ACHN (cell line): ENCODE data around the gene KDELR3.
A peak's percentile ranks its signal among the peaks of the same experiment; 100 is the strongest.

Experiments
- DNase-seq: peaks from one replicate; pipeline ENCODE4 v3.0.0-alpha.2; 2015
- in situ Hi-C: cut with HindIII; loops from 2 replicates; pipeline ENCODE4 v1.10.0; 2017; ENCODE audit warnings: low sequenced_read_pairs, low pct_ligation_motif_present, low pct_unique_long_range_greater_than_20kb

Gene KDELR3

DNA sequence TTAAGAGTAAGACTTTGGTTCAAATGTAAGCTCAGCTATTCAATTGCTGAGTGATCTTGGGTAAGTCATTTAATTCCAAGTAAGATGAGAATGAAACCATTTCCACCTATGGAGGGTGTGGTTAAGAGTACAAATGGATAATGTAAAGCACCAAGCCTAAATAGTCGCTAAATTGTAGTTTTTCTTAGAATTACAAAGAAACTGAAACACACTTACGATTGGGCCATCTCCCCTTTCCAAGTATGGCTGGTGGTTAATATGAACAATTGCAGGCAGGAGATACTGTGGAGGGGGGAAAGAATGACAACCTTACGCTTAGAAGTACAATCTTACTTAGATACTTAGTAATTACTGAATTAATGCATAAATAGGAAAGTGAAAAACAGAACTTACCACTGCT is 30.0 kb downstream of the KDELR3 start:
- in situ Hi-C loops, result no loop called here
- DNase-seq, result no peak

DNA sequence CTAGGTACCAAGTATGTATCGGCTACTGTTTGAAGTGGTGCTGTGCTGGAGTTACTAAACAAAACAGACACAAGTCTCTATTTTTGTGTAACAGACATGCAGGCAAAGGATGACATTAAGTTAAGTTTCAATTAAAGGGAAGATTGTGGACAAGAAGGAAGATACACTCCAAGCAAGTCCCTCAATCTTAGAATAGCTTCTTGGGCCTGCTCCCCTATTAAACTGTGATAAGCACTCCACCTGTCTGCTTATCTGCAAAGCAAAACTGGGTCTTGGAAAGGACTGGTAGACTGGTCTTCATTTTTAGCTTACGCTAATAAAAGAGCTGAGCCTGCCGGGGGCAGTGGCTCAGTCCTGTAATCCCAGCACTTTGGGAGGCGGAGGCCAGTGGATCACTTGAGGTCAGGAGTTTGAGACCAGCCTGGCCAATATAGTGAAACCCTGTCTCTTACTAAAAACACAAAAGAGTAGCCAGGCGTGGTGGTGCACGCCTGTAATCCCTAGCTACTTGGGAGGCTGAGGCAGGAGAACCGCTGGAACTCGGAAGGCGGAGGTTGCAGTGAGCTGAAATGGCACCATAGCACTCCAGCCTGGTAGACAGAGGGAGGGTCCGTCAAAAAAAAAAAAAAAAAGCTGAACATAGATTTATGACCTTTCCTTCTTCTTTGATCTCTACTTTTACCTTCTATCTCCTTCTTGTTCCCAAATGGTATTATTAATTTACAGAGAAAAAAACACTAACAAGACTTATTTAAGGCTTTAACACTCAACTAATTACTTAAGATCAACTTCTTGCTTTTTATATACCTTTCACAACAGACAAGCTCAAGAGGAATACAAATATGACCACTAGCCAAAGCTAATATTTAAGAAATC is 34.1 kb downstream of the KDELR3 start:
- no peak for DNase-seq
- in situ Hi-C loops, result no loop called here

DNA sequence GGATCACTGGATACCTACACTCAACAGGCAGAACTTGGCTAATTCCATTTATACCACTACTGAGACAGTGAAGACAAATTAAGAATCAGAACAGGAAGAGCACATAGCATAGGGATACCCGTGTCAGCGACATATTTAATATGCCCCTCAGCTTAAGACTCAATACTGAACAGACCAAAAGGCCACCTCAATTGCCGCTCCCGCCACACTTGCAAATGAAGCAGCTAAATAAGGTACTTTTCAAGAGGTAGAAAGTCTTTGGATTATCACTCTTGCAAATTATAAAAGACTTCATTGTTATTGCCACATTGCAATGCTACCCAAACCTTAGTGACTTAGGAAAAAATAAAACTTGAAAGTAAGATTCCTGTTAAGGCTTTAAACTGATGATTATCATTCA is 35.1 kb downstream of the KDELR3 start:
- DNase-seq, result no peak
- in situ Hi-C loops, result no loop called here

DNA sequence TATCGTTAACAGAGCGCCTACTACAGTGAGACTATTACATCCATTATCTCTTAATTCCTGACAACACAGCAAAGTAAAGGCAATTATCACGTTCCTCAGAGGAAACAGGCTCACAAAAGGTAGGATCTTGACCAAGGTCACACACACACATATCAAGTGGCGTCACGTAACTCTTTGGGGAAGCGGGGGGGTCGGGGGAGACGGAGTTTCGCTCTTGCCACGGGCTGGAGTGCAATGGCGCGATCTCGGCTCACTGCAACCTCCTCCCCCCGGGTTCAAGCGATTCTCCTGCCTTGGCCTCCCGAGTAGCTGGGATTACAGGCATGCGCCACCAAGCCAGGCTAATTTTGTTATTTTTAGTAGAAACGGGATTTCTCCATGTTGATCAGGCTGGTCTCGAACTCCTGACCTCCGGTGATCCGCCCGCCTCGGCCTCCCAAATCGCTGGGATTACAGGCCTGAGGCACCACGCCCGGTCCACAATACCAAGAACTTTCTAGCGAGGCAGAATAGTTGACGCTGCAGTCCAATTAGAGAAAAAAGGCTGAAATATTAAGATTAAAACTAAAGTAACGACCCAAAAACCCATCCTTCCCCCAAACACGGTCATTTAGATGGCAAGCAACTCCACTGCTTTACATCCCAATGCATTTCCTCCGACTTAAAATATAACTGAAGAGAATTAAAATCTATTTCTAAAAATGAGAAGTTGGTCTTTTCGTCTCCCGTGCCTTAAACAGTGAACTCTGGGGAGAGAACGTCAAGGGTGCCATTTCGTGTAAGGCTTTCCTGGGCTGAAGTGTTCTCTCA is 37.0 kb downstream of the KDELR3 start:
- in situ Hi-C loops, result no loop called here
- peak; percentile 44 for DNase-seq

DNA sequence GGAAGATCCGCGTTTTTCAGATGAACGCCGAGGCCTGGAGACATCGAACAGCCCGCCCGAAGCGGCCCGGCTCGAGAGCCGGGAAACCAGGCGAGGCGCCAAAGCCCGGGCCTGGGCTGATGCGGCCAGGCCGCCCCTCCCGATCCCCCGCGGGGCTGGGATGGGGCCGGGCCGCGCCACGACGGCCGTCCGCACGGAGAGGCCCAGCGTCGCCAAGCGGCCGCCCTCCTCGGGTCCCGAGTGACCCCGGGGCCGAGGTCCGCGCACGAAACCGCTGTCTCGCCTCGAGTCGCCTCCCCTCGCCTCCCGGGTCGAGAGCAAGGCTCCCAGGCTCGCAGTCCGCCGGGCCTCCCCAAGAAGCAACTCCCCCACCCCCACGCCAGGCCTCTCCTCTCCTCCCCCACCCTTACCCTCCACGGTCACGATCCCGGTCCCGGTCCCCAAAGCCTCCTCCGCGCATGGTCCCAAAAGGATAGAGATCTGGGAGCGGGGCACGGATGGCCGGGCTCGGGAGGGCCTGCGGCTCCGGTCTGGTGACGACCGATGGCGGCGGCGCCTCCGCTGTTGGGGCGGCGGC is 37.7 kb downstream of the KDELR3 start:
- in situ Hi-C loops, result no loop called here
- peak; percentile 50 for DNase-seq

DNA sequence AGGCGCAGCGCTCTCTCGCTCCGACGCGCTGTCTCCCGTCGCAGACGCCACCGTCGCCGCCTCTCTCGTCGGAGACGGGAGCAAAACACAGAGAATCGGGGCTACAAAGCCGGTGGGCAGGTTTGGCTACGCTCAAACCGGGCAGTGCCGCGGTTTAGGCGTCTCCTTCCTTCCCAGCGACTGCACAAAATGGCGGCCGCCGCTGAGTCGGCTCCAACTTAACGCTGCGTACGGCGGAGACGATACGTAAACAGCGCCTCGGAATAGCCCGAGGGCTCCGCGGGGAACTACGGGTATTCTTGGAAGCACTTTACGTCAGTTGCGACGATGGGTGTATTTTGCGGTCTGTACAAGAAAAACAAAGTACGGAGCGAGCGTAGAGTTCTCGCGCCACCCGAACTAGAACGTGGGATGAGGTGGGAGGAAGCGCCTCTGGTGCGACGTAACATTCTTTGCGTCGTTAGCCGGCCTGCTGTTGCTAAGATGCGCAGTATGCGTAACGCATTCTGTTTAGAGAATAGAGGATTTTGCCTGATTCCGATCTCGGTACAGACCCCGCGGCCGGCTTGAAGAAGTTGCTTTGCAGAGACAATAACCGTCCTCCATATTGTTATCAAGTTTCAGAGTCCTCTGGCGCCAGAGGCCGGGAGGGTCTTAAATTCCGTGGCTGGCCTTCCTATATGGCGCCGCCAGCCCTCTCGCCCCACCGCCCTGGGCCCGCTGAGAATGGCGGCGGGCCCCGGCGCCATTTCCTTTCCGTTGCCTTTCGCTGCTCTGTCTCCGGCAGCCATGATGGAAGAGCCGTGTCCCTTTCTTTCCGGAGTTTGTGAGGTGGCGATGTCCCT is 38.4 kb downstream of the KDELR3 start, which contains the start of gene DDX17:
DDX17 (minus strand) TSS at position 194 of the 845 bp plus-strand sequence.
- in situ Hi-C loops, result no loop called here
- peak; percentile 91 for DNase-seq

DNA sequence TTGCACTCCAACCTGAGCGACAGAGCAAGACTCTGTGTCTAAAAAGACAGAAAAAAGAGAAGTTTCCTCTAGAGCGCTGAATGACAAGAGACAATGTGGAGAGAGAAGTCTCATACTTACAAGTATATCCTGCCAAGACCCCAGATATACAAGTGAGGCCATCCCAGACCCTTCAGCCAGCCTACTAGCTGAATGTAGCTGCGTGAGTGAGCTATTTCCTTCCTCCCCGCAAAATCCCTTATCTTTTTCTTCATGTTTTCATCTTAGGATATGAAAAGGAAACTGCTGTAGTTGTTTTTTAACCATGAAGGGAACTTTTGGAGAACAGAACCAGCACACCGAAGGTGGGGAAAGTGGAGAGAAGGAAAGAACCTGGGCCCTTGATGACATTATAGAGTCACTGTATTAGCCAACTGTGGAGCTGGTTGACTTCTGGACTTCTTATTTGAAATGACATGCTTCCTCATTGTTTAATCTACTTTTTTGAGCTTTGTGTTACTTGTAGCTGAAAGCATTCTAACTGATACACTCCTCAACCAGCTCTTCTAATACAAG is 42.6 kb downstream of the KDELR3 start:
- in situ Hi-C loops, result no loop called here
- no peak for DNase-seq

DNA sequence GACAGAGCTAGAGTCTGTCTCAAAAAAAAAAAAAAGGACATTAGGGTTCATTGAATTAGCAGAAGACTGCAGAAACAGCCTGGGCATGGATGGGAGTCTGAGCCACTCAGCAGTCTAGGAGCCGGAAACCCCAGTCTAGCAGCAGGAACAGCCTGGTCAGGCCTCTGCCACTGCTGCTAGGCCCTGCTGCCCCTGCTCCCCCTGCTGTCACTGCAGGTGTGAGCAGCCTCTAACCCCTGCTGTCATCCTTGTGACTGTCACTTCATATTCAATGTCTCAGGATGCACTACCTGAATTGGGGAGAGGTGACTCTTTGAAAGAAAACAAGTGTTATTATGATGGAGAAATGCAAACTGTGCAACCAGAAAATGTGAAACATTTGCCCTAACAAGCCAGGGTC is 45.2 kb downstream of the KDELR3 start:
- in situ Hi-C loops, result no loop called here
- DNase-seq, result no peak

DNA sequence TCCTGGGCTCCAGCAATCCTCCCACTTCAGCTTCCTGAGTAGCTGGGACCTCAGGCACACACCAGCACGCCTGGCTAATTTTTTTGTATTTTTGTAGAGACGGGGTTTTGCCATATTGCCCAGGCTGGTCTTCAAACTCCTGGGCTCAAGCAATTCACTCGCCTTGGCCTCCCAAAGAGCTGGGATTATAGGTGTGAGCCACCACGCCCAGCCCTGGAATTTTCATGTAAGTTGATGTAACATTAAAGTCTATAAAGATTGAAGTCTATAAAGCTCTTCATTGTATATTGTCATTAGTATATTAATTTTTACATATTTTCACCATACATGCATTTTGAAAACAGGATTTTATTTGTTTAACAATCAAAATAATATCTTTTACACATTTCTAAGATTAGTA is 50.7 kb downstream of the KDELR3 start:
- DNase-seq, result no peak
- in situ Hi-C loops, result no loop called here

DNA sequence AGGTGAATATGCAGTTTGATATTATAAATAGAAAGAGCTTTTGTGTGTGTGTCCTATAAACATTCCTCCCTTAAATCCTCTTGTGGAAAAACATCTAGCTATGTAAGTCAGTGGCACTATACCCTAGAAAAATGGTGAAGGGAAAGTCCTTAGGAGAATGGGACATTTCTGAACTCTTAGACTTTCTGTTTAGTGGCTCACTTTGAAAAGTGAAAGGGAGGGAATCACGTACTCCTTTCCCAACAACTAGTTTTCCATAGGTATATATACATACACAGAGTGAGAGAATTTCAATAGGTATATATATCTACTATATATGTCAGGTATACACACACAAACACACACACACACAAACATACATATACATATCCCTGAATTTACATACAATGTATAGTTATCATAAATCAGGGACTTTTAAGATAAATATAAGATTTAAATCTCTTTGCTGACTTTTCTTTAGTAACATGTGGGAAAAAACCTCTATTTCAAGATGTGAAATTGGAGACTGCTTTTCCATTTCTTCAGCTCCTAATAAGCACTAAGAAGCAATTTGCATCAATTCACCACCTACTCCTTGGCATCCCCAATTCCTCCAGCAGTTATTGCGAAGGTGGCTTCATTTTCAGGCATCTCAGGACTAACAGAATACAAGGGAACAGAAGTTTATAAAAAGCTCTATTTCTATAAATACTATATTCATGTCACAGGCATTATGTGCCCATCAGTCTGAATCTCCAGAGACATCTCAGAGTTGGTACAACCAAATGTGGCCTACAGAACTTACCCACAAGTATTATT is 51.8 kb downstream of the KDELR3 start:
- DNase-seq, result no peak

DNA sequence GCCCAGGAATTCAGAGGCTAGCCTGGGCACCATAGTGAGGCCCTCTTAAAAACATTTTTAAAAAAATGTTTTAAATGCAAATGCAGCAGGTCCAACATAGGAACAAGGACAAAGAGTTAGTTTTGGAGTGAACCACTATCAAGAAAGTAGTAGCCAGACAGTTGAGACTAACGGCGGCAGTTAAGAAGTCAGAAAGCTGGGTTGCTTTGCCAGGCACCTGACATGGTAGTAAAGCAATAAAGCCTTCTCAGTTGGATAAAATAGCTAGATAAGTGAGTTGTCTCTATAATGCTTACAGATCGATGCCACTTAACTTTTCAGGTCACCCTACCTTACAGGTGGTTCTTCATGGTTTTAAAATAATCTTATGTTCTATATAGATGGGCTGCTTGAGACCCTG is 55.1 kb downstream of the KDELR3 start:
- no peak for DNase-seq
- in situ Hi-C loops, result no loop called here

More for the DNA sequence above, 51.8 kb downstream of the KDELR3 start:
- in situ Hi-C loops, result no loop called here

DNA sequence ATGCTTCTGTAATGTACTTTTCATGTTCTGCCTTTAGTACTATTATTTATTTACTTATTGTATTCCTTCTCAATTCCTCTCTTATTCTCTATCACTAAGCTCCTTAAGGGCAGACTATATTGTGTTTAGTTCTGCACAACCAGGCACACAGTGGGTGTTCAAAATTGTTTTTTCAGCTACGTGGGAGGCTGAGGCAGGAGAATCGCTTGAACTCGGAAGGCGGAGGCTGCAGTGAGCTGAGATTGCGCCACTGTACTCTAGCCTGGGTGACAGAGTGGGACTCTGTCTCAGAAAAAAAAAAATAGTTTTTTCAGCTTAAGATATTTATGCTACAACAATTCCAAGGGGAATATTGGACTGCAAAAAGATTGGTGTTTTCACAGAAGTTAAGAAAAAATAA is 55.6 kb downstream of the KDELR3 start:
- in situ Hi-C loops, result no loop called here

DNA sequence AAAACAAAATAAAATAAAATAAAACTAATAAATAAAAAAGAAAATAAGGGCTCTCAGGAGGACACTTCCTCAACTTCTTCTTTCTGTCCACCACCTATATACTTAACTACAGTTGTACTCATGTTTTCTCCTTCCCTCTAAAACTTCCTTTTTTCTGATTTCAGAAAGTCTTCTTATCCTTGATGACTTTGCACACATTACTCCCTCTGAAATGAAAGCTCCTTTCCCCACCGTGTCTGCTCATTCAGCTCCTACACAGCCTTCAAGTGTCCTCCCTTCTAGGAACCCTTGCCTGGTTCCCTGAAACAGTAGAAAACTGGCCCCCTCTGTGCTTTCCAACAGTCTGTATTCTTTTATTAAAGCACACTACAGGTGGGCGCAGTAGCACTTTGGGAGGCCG is 56.5 kb downstream of the KDELR3 start:
- DNase-seq, result no peak
- in situ Hi-C loops, result no loop called here

More for the DNA sequence above, 55.6 kb downstream of the KDELR3 start:
- no peak for DNase-seq

DNA sequence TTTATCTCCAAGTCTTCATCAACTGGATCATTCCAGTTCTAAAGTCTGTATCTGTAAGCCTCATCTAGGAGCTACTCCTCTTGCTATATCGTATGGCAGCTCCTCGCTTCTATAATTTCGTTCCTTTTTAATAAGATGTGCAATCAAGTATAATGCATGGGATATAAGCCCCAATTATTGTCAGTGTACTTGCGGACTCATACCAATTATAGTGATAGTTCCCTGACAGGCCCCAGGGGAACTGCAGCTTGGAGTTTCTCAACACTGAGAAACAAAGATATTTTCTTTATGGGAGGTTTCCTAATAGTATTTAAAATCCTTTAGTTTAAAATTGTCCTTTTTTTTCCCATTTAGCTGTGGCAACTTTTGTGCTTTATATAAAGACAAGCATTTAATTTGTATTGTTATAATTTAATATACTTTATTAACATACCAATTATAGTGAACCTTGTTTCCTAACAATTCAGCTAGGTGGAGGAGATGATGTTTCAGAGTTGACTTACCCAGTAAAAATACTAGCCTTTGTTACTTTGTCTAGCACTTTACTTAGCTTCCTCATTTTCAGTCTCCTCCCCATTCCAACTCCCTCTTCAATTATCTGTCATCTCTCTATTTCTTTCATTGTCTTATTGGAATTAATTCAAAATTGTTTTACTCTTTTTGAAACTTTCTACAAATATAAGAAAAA is 63.5 kb downstream of the KDELR3 start:
- no peak for DNase-seq

More for the DNA sequence above, 63.5 kb downstream of the KDELR3 start:
- in situ Hi-C loops, result no loop called here
